Forelimb muscle (tissue), 1 donor: ENCODE results near the gene E2F4. TPM values are rescaled to one million over a fixed set of nuclear protein-coding genes. Genes with fewer than 3 reads are reported as not detected.

ENCODE experiments used
- DNase-seq: peaks from one replicate; pipeline ENCODE4 v3.0.0-alpha.2; 2013; ENCODE audit warnings: low read depth
- polyA plus RNA-seq: library from polyadenylated mRNA; unstranded; fragments of 120-200 nt; gene quantifications from one replicate; pipeline ENCODE4 v1.2.1, GENCODE V29; 2013; ENCODE audit not compliant: insufficient read length

E2F4 gene
- polyA plus RNA-seq: 40.5 TPM

- DNase-seq: peak; percentile 76
Measured at GRCh38 chr16:67191995-67192681, at the start of gene E2F4. E2F4 (plus strand) TSS chr16:67192155; CDS start chr16:67192228, 73 bp downstream.

GRCh38 chr16:67142342-67142741, 49.6 kb upstream of the E2F4 start:
- DNase-seq: no peak

GRCh38 chr16:67144943-67145342, 47.0 kb upstream of the E2F4 start:
- DNase-seq: no peak

GRCh38 chr16:67145746-67146145, 46.2 kb upstream of the E2F4 start:
- no peak for DNase-seq

GRCh38 chr16:67146523-67147357, 45.2 kb upstream of the E2F4 start:
- DNase-seq: no peak

- DNase-seq: no peak
Measured at GRCh38 chr16:67147437-67148140, 44.4 kb upstream of the E2F4 start.

GRCh38 chr16:67148221-67148620, 43.7 kb upstream of the E2F4 start:
- DNase-seq: no peak

GRCh38 chr16:67148656-67149275, 43.2 kb upstream of the E2F4 start:
- DNase-seq: no peak

GRCh38 chr16:67149276-67150046, 42.5 kb upstream of the E2F4 start:
- no peak for DNase-seq

- no peak for DNase-seq
Measured at GRCh38 chr16:67150047-67150832, 41.7 kb upstream of the E2F4 start.

GRCh38 chr16:67150833-67151396, 41.0 kb upstream of the E2F4 start, which contains the start of gene B3GNT9:
B3GNT9 (minus strand) TSS chr16:67150998; CDS start chr16:67150485, 513 bp downstream.
- DNase-seq: peak; percentile 64

- DNase-seq: no peak
Measured at GRCh38 chr16:67151431-67152097, 40.4 kb upstream of the E2F4 start.

GRCh38 chr16:67154578-67155294, 37.2 kb upstream of the E2F4 start:
- no peak for DNase-seq

GRCh38 chr16:67155295-67156142, 36.4 kb upstream of the E2F4 start:
- DNase-seq: peak; percentile 71

GRCh38 chr16:67156143-67156844, 35.7 kb upstream of the E2F4 start:
- DNase-seq: no peak

- no peak for DNase-seq
Measured at GRCh38 chr16:67157106-67157748, 34.7 kb upstream of the E2F4 start.
